Small intestine (tissue), 7 donors: ENCODE results near the gene TNS3. TPM values are rescaled to one million over a fixed set of nuclear protein-coding genes. Genes with fewer than 3 reads are reported as not detected.
"Not testable (repeated sequence)": the region's sequence is repeated elsewhere in the genome, so short reads cannot be mapped to it uniquely, and the experiment has no call there.

Experiments used
- DNase-seq, 2 donors: peaks; one replicate each; pipeline versions ENCODE4 v3.0.0 to v3.0.0-alpha.2; 2013
- FAIRE-seq: peaks from 2 replicates; lab custom pipeline; 2012; peaks lifted over from hg19 to GRCh38; lab: Jason Lieb, UNC
- H3K27ac ChIP-seq, 3 donors: one replicate each; pipeline ENCODE4 v1.5.1; 2013; ENCODE audit warnings: low read length in 2 of 3, mild to moderate bottlenecking in 2 of 3, control low read depth in 1 of 3, inconsistent platforms in 1 of 3, low read depth in 1 of 3, moderate library complexity in 1 of 3
- H3K27me3 ChIP-seq, 3 donors: one replicate each; pipeline ENCODE4 v1.6.1; 2013; ENCODE audit warnings: low read length in 3 of 3, inconsistent platforms in 1 of 3; ENCODE audit not compliant: control insufficient read depth in 3 of 3, insufficient read depth in 3 of 3
- H3K36me3 ChIP-seq, 3 donors: one replicate each; pipeline ENCODE4 v1.6.1; 2013; ENCODE audit warnings: low read length in 3 of 3, inconsistent platforms in 1 of 3, low read depth in 1 of 3, mild to moderate bottlenecking in 1 of 3, moderate library complexity in 1 of 3; ENCODE audit not compliant: control insufficient read depth in 3 of 3, insufficient read depth in 2 of 3
- H3K4me1 ChIP-seq, 3 donors: one replicate each; pipeline ENCODE4 v1.6.1; 2013; ENCODE audit warnings: low read length in 2 of 3, inconsistent platforms in 1 of 3, low read depth in 1 of 3, mild to moderate bottlenecking in 1 of 3, moderate library complexity in 1 of 3; ENCODE audit not compliant: control insufficient read depth in 3 of 3, insufficient read depth in 2 of 3
- H3K4me3 ChIP-seq, 3 donors: one replicate each; pipeline ENCODE4 v1.5.1; 2013; ENCODE audit warnings: low read length in 3 of 3, control low read depth in 1 of 3, inconsistent platforms in 1 of 3, low read depth in 1 of 3, mild to moderate bottlenecking in 1 of 3, moderate library complexity in 1 of 3
- H3K9me3 ChIP-seq, 2 donors: one replicate each; pipeline ENCODE4 v1.6.1; 2013; ENCODE audit warnings: low read depth in 1 of 2, low read length in 1 of 2; ENCODE audit not compliant: control insufficient read depth in 2 of 2, insufficient read depth in 1 of 2
- WGBS, 3 donors: extraction: QIAGEN DNeasy Blood & Tissue Kit; methylation state at CpG; one replicate each; pipeline ENCODE4 v1.1.7; 2013; 5-methylcytosine and 5-hydroxymethylcytosine counted together
- polyA plus RNA-seq, 4 donors: library from polyadenylated mRNA; stranded (reverse) in 3 of 4; unstranded in 1 of 4; fragments of 200-250 nt in 3 of 4; fragments of 120-200 nt in 1 of 4; gene quantifications; one replicate each; pipeline versions ENCODE4 v1.2.1 to v1.2.3, GENCODE V29; 2013
- donor health status: healthy with polysubstance abuse.
- donor health status: control.
- donor health status: control.
- donor health status: Bipolar disorder and iron deficiency.
- donor health status: healthy.

The TNS3 gene
- polyA plus RNA-seq, 4 donors = 17.2 to 67.1 (median 27.3) TPM

DNA sequence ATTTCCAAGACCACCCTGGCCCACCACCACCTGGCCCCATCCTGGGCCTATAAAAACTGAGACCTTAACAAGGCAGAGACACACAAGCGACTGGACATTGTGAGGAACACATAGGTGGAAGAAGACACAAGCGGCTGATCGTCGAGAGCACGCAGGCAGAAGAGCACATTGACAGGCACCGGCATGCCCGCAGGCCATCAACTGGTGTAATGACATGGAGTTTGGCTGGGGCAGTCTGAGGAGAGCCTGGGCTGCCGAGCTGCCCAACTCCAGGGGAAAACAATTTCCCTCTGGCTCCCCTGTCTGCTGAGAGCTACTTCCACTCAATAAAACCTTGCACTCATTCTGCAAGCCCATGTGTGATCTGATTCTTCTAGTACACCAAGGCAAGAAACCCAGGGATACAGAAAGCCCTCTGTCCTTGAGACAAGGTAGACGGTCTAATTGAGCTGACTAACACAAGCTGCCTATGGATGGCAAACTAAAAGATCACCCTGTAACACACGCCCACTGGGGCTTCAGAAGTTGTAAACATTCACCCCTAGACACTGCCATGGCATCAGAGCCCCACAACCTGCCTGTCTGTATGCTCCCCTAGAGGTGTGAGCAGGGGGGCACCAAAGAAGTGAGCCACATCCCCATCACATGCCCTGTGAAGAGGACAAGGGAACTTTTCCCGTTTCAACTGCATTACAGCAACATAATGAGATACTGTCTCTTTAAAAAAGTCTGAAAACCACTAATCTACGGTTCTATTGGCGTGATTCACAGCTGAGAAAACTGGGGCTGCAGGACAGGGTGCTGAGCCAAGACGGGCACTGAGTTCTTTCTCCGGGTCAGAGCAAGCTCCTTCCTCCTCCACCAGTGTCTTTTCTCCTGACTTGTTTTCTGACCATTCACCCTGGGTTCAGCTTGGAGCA, 18.5 kb upstream of the TNS3 start:
- no peak for FAIRE-seq
- no peak overlapping the region for H3K27ac ChIP-seq
- H3K4me1 ChIP-seq = peaks cover 0 to 24% (median 4%) of the 10 kb centered on the region in 3 donors
- peaks cover 0 to 38% of the 10 kb centered on the region in 2 donors for H3K9me3 ChIP-seq
- WGBS, 3 donors = 57 to 65% (median 59%) methylated on average over 15 of the region's 15 CpGs
- H3K27me3 ChIP-seq = no peaks in the 10 kb centered on the region
- no peak overlapping the region for H3K4me3 ChIP-seq
- no peaks in the 10 kb centered on the region for H3K36me3 ChIP-seq
- DNase-seq = no peak

DNA sequence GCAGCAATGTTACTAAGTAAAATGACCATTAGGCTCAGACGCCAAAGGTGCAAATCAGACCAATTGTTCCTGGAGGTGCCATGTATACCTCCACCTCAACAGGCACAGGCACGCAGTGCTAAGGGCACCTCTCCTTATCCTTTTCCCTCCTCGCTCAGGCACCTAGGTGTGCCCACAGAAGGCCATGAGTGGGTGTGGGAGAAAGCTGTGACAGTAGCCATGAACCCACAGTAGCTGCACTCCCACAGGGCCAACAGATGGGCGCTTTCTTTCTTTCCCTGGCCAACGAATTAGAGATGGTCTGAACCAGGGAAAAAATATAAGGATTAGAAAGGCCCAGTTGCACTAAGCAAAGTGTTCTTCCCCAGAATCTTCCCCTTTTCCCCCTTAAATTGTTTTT, 15.5 kb upstream of the TNS3 start:
- no peak for FAIRE-seq
- no peaks in the 10 kb centered on the region for H3K27me3 ChIP-seq
- peaks cover 0 to 11% (median 0%) of the 10 kb centered on the region in 3 donors for H3K4me1 ChIP-seq
- H3K36me3 ChIP-seq = no peaks in the 10 kb centered on the region
- no peak overlapping the region for H3K27ac ChIP-seq
- H3K9me3 ChIP-seq = peaks cover 0 to 49% of the 10 kb centered on the region in 2 donors
- WGBS, 3 donors = 87 to 96% (median 92%) methylated on average over 4 to 5 of the region's 5 CpGs
- DNase-seq = no peak
- H3K4me3 ChIP-seq = no peak overlapping the region

DNA sequence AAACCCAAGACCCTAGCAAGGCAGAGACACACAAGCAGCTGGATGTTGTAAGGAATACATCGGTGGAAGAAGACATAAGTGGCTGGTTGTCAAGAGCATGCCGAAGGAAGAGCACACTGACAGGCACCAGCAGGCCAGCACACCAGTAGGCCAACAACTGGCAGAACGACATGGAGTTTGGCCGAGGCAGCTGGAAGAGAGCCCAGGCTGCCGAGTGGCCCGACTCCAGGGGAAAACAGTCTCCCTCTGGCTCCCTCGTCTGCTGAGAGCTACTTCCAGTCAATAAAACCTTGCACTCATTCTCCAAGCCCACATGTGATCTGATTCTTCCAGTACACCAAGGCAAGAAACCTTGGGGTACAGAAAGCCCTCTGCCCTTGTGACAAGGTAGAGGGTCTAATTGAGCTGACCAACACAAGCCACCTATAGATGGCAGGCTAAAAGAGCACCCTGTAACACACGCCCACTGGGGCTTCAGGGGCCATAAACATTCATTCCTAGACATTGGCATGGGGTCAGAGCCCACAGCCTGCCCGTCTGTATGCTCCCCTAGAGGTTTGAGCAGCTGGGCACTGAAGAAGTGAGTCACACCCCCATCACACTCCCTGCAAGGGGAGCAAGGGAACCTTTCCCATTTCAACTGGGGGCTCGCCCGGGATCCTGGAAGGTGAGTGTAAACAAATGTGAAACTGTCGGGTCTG, 14.7 kb upstream of the TNS3 start:
- Histone ChIP-seq H3K27me3 (no peaks in the 10 kb centered on the region), H3K9me3 (peaks cover 0 to 49% of the 10 kb centered on the region in 2 donors), H3K4me1 (peaks cover 0 to 8% (median 0%) of the 10 kb centered on the region in 3 donors), H3K27ac (no peak overlapping the region), H3K4me3 (no peak overlapping the region), H3K36me3 (no peaks in the 10 kb centered on the region)
- FAIRE-seq (no peak), DNase-seq (no peak)
- WGBS, 3 donors = 55 to 68% (median 58%) methylated on average over 12 of the region's 12 CpGs

DNA sequence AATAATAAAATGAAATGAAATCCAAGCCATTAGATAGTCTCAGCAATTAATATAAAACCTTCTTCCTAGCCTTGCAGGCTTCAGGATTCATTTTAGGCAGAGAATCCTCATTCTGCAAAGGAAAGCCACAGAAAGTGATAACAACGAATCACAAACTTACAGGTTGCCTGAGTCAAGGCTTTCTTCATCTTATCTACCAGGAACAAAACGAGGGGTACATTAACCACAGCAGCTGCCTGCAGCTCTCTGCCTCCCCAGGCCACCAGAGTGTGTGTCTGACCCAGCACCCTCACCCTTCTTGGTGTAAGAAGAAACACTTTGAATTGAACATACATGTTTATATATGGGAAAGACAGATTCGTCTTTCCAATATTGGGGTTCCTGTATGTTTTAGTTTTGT, 12.5 kb upstream of the TNS3 start:
- Histone ChIP-seq H3K36me3 (no peaks in the 10 kb centered on the region), H3K27ac (no peak overlapping the region), H3K27me3 (no peaks in the 10 kb centered on the region), H3K4me3 (no peak overlapping the region), H3K9me3 (peaks cover 0 to 49% of the 10 kb centered on the region in 2 donors), H3K4me1 (peaks cover 0 to 5% (median 0%) of the 10 kb centered on the region in 3 donors)
- DNase-seq = no peak
- 43 to 61% (median 53%) methylated on average over 3 of the region's 3 CpGs for WGBS, 3 donors
- no peak for FAIRE-seq

DNA sequence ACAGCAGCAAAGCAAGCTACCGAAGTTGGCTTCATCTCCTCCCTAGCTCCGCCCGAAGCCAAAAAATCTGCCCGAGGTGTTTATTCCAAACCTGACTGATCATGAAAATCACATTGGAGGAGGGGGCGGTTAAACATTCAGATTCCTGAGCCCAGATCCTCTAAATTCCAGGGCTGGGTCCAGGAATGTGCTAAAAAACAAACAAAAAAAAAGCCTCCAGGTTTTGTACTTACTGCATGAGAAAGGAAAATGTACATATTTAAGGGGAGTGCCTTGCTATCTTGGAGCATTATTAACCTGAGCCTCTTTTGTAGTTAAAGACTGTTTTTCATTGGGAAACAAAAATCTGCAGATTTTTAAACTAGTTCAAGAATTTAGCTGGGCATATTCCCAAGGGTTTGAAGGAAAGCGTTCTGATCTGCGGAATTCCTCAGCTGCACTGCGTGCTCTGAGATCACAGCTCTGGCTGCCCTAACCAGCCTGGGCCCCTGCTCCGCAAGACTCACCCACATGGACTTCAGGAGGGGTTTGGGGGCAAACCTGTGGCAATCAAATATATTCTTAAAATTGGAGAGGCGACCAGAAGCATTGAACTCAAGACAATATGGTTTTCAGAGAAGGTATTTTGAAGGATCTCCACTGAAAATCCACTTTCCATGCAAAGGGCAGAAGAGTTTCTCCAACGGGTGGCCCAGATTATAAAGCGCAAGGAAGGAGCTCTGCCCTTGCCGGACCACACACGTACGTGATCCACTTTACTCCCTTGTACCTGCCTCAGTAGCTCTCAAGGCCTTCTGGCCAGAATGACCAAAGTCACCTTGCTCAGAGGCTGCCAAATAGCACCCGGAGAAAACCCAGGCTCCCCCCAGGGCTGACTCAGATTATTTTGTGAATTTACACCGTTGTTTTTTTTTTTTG, 10.0 kb upstream of the TNS3 start:
- DNase-seq = no peak
- H3K4me3 ChIP-seq = no peak overlapping the region

DNA sequence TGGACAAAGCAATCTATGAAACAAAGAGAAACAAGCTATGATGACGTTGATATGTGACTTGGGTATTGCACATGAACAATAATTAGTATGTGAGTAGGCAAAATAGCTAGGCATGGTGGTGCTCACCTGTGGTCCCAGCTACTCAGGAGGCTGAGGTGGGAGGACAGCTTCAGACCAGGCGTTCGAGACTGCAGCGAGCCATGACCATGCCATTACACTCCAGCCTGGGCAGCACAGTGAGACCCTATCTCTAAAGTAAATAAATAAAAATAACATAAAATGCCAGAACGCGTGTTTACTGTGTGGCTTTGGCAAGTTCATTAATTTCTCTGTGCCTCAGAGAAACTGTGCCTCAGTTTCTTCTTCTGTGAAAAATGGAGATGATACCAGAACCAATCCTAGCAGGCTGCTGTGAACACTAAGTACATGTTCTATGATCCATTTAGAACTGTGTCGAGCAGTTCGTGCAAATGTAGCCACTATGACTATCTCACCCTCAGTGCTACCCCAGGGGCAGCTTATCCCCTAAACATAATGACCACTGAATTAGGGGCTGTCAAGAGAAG, 9.3 kb upstream of the TNS3 start:
- Histone ChIP-seq H3K4me3 (no peak overlapping the region), H3K27ac (no peak overlapping the region), H3K4me1 (peaks cover 0 to 5% (median 0%) of the 10 kb centered on the region in 3 donors), H3K9me3 (peaks cover 0 to 21% of the 10 kb centered on the region in 2 donors), H3K36me3 (no peaks in the 10 kb centered on the region), H3K27me3 (no peaks in the 10 kb centered on the region)
- no peak for DNase-seq
- no peak for FAIRE-seq
- WGBS, 3 donors = 91 to 94% (median 93%) methylated on average over 8 of the region's 8 CpGs

More for the DNA sequence above, 10.0 kb upstream of the TNS3 start:
- H3K27me3 ChIP-seq = no peaks in the 10 kb centered on the region
- peak overlapping the region in 1 of 3 donors; percentile 17 for H3K27ac ChIP-seq
- H3K4me1 ChIP-seq = peaks cover 0 to 5% (median 0%) of the 10 kb centered on the region in 3 donors
- 77 to 90% (median 81%) methylated on average over 17 of the region's 17 CpGs for WGBS, 3 donors
- no peak for FAIRE-seq
- H3K9me3 ChIP-seq = peaks cover 0 to 29% of the 10 kb centered on the region in 2 donors
- no peaks in the 10 kb centered on the region for H3K36me3 ChIP-seq

DNA sequence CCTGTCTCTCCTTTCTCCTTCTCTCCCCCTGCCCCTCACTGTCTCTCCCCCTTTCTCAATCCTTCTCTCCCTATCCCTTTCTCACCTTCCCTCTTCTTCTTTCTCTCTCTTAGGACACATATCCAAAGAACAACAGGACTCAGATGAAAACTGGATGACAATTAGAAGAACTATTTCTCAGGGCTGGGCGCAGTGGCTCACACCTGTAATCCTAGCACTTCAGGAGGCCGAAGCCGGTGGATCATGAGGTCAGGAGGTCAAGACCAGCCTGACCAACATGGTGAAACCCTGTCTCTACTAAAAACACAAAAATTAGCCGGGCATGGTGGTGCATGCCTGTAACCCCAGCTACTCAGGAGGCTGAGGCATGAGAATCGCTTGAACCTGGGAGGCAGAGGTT, 8.3 kb upstream of the TNS3 start:
- not testable (repeated sequence) for FAIRE-seq, H3K4me1 ChIP-seq, H3K27me3 ChIP-seq, H3K4me3 ChIP-seq, H3K36me3 ChIP-seq, DNase-seq, H3K27ac ChIP-seq
- peaks cover 0 to 17% of the 10 kb centered on the region in 2 donors for H3K9me3 ChIP-seq
- 89 to 97% (median 94%) methylated on average over 5 of the region's 5 CpGs for WGBS, 3 donors
